Fibroblast of skin of scalp (primary cell): Measurements from ENCODE around the gene SPRR2B.
A peak's percentile ranks its signal among the peaks of the same experiment; 100 is the strongest.
"Not testable (repeated sequence)": the region's sequence is repeated elsewhere in the genome, so short reads cannot be mapped to it uniquely, and the experiment has no call there.

Experiments used
- DNase-seq: peaks from one replicate; pipeline ENCODE4 v3.0.0-alpha.2; 2013

The SPRR2B gene

GRCh38 chr1:153032677-153033308 lies 38.6 kb downstream of the SPRR2B start:
- peak; percentile 33 for DNase-seq

GRCh38 chr1:153032073-153032472 lies 39.3 kb downstream of the SPRR2B start:
- DNase-seq: no peak

GRCh38 chr1:153030895-153031294 lies 40.5 kb downstream of the SPRR2B start, which contains the start of gene SPRR1B:
Gene SPRR1B (plus strand): TSS chr1:153031203. CDS start chr1:153032346, 1,143 bp downstream.
- DNase-seq: no peak

- DNase-seq: no peak
Measured at GRCh38 chr1:153028766-153029165, 42.6 kb downstream of the SPRR2B start.

GRCh38 chr1:153025797-153026196 lies 45.6 kb downstream of the SPRR2B start:
- no peak for DNase-seq

GRCh38 chr1:153024413-153024812 lies 47.0 kb downstream of the SPRR2B start:
- no peak for DNase-seq

GRCh38 chr1:153023109-153023508 lies 48.3 kb downstream of the SPRR2B start:
- DNase-seq: no peak

GRCh38 chr1:153022340-153022739 lies 49.1 kb downstream of the SPRR2B start:
- DNase-seq: not testable (repeated sequence)

GRCh38 chr1:153021829-153022228 lies 49.6 kb downstream of the SPRR2B start:
- DNase-seq: not testable (repeated sequence)
